GM21423 (cell line): ENCODE data around the gene TEK.
"Not testable (repeated sequence)": the region's sequence is repeated elsewhere in the genome, so short reads cannot be mapped to it uniquely, and the experiment has no call there.

Experiments used
- ATAC-seq: cut with Tn5 transposase; IDR thresholded peaks from one replicate; pipeline ENCODE4 v1.9.1; 2021; ENCODE audit warnings: mild to moderate bottlenecking, moderate library complexity; ENCODE audit not compliant: unreplicated experiment

The TEK gene

DNA sequence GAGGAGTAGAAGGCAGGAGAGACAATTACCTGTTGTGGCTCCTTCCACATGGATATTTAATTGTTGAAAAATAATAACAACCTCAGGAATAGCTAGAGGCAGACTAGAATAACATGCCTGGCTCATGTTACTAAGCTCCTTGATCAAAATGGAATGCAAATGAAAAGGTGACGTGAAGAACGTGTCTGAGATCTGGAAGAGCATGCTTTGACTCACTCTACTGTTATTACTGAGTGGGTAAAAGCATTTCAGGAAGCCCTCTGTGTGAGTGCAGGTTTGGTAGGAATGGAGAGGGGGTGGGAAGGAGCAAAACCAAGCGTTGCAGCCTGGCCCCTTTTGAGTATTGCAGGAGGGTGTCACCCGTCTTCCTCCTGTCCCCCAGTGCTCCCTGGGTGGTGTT is 103.2 kb downstream of the TEK start:
- no peak for ATAC-seq

DNA sequence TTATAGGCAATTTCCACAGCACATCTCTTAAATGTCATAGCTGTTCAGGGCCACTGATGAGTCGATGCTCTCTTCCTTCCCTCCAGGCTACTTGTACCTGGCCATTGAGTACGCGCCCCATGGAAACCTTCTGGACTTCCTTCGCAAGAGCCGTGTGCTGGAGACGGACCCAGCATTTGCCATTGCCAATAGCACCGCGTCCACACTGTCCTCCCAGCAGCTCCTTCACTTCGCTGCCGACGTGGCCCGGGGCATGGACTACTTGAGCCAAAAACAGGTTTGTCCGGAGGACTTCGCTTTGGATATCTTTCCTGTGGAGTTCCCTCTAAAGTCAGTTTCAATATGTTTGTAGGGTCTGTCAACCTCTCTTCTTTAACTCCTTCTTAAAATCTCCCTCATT is 103.6 kb downstream of the TEK start:
- no peak for ATAC-seq

DNA sequence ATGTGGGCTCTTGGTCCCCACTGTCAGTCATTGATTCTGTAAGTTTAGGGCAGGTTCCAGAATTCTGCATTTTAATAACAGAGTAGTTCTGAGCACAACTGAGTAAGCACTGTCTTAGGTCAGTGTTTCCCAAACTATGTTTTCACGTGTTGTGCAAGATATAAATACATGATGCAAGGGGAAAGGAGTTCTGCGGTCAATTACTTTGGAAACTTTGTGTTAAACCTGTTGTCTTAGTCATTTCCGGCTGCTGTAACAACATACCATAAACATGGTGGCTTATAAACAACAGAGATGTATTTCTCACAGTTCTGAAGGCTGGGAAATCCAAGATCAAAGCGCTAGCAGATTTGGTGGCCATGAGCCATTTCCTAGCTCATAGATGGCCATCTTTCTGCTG is 118.2 kb downstream of the TEK start:
- no peak for ATAC-seq

DNA sequence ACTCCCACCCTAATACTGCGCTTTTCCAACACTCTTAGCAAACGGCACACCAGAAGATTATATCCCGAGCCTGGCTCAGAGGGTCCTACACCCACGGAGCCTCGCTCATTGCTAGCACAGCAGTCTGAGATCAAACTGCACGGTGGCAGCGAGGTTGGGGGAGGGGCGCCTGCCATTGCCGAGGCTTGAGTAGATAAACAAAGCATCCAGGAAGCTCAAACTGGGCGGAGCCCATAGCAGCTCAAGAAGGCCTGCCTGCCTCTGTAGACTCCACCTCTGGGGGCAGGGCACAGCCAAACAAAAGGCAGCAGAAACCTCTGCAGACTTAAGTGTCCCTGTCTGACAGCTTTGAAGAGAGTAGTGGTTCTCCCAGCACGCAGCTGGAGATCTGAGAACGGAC is 130.6 kb downstream of the TEK start:
- ATAC-seq: not testable (repeated sequence)

DNA sequence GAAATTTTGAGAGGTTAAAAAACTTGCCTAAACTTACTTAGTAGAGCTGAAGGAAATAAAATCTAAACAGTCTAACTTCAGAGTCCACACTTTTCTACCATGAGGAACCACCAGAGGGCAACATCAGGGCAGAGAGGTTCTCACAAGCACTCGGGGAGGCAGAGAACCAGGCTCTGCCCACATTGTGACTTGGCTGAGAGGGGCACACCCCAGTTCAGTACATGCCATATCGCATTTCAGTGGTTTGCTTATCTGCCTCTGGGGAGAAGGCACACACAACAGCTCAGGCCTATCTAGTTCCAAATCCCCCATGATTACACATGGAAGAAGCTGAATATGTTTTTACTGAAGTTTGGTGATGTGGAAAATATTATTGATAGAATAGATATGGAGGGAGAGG is 138.7 kb downstream of the TEK start:
- peak; percentile 76 for ATAC-seq

DNA sequence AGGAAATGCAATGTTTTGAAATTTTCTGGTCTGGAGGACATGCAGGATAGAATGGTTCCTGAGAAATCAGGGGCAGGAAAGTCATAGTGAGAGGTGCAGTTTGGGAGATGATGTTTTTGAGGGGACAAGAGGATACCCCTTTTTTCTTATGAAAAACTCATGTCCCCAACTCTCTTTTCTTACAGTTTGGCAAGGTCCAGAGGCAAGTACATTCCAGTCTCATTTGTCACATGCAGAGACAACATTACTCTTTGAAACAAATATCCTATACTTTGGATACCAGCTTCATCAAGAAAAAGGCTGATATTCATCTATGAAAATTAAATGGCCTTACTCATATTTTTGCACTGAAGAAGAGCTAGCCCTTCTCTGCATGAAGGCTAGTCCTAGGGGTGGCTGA is 139.7 kb downstream of the TEK start:
- ATAC-seq: no peak

DNA sequence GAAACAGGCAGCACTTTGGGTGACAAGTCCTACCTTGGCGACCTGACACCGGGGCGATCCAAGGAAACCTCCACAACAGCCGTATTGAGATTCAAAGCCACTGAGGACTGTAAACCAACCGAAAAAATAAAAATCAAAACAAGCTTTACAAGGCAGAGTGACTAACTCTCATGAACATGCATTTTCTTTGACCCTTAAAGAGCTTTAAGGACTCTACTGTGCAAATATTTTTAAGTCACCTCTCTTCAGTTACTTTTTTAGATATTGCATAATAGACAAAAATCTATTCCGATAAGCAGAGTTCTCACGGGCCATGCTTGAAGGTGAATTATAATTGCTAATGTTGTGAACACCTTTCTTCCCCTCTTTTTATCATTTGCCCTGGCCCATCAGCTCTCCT is 149.6 kb downstream of the TEK start:
- no peak for ATAC-seq

DNA sequence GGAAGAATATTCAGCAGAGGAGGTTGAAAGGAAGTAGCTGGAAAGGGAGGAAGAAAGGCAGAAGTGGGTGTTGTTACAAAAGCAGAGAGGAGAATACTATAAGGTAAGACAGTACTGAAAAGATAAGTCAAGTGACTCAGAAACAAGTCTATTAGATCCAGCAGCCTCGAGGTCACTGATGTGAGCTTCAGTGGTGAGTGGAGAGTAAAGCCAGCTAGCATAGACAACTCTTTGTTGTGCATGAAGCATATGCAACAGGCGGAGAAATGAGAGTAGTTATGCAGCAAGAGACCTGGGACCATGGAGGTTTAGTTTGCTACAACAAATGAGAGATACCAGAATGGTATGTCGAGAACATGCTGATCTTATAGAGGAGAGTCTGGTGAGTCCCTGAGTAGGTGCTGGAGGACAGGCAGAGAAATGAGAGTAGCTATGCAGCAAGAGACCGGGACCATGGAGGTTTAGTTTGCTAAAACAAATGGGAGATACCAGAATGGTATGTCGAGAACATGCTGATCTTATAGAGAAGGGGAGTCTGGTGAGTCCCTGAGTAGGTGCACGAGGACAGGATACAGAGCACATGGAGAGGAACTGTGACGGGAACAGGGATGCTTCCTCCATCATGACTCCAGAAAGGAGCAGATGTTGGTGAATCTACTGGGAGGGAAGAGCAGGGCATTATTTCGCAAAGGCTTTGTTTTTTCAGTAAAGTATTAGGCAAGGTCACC is 151.9 kb downstream of the TEK start:
- ATAC-seq: no peak

DNA sequence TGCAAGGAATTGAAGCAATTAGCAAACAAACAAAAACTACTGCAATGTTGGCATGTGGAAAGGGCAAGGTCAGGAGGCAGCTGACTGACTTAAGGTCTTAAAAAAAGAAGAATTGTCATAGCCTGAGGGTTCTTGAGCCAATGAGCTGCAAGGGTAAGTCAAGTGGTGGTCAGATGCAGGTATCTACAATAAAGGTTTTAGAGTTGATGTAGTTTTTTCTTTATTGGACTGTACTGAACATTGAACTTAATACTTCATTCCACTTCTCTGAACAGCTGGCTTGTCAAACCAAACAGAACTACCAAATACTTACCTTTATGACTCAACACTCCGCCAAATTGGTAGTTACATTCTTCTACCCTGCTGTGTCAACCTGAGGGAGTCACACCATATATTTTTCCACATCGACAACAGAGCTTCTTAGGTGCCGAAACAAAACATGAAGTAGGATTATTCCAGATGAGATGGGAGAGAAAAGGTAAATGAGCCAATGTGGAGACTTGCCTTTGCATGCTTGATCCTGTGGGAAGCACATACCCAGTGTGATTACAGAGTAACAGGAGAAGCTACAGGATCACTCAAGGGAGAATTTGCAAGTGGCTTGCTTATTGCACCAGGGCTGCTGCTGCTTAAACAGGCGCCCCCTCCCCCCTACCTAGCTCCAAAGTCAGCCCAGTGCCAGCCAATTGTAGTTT is 152.6 kb downstream of the TEK start:
- no peak for ATAC-seq

DNA sequence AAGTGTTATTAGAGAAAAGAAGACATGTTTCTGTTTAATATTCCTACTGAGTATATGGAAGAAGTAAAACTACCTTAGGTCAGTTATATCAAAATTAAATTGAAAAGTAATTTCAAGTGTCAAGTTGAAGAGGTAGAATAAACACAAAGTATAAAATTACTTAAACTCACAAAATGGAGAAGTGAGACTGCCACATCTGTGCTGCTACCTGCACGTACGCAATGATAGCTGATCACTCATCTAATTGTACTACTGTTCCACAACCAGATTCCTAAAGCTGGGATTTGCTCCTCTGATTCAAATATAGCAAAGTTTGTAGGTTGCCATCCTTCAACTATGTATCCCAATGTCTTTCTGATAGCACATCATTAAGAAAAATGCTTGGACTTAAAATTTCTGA is 163.1 kb downstream of the TEK start:
- no peak for ATAC-seq

DNA sequence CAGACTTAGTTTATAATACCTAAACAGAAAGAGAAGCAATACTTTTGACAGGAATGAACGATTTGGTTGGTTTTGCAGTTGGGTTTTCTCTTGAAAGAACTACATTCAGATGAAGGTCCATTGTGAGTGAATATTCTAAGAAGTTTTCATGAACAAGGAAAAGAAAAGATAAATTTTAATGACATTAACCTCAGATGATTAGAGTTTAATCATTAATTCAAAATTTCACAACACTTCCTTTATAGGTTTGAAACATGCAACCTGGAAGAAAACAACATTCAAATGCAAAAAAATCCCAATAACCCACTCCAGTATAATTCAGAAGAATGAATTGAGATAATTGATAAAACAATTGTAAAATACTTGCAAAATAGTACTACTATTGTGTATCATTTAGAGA is 164.2 kb downstream of the TEK start:
- no peak for ATAC-seq

DNA sequence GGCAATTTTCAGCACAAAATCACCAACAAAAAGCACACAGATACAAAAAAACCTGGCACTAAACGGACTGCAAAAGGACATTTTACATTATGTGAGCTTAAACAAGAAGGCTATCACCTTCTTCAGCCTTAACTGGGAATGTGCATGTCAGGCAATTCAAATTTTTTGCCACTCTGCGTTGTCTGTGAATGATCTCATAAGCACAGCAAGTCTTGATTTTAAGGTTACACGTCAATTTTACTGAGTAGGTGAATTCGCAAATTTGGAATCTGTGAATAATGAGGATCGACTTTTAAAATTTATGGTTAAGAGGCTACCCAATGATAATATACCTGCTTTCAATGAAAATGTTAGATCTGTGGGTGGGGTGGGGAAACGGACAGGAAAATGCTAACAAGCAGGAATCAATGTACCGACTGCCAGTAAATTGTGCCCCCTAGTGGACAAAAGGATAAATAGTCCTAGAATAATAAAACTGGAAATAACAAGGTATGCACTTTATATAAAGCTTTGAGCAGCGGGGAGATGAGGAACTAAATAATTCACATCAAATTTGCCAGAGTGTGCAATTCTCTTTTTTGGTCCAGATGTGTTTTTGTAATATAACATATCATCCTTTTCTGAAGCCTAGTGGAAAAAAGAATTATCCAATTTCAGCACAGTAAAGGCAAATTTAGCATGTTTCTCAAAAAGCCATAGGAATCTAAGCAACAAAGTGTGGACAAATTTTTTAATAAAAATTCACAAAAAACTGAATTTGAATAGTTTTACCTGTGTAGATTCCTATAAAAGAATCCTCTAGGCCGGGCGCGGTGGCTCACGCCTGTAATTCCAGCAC is 167.4 kb downstream of the TEK start:
- peak; percentile 66 for ATAC-seq

DNA sequence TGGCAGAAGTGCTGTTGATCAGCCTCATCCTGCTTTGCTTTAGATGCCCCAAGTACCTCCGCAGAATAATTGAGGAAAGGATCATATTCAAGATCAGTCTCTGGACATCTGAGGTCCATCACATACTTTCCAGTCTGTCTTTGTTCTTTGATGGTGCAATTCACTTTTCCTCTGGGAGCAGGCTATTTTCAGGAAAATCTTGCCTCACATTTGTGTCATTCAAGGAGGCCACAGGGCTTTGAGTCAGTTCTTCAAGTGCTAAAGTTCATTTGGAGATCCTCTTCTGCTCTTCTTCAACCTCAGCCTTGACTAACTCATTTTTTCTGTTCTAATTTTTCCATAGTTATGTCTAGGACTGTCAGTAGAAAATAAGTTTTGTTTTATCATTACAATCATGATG is 169.3 kb downstream of the TEK start:
- no peak for ATAC-seq

DNA sequence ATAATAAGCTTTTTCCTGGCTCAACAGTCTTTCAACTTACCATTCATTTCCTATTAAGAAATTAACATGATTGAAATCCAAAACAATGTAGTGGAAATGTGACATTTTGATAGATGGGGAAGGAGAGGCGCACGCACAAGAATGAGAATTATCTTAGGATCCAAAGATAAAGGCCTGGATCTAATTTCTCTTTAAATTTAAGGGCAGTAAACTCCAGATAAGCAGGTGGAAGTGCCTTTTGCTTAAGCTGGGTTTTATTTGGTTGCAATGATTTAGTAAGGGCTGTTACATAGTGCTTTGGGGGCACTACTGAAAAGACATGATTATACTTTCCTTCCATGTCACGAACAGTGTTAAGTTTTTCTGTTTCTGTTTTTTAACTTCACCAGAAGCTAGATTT is 170.6 kb downstream of the TEK start:
- ATAC-seq: no peak
